AG04450 (cell line): ENCODE results near the gene SPTBN5. TPM values are rescaled to one million over a fixed set of nuclear protein-coding genes. Genes with fewer than 3 reads are reported as not detected.

Experiments used
- CTCF ChIA-PET: fragments of 300-600, 350-600 bp; formaldehyde crosslinking; extraction: SDS; loops from one replicate; lab custom pipeline; 2022; ENCODE audit warnings: antibody characterized with exemption, inconsistent platforms; lab: Charles Lee
- POLR2A ChIA-PET: fragments of 350-600 bp; formaldehyde crosslinking; extraction: SDS; loops from one replicate; lab custom pipeline; 2021; ENCODE audit warnings: antibody characterized with exemption, inconsistent platforms; lab: Yijun Ruan, JAX
- DNase-seq: peaks from one replicate; pipeline ENCODE4 v3.0.0-alpha.2; 2011; ENCODE audit warnings: low read depth, low spot score
- H3K27ac ChIP-seq: one replicate; pipeline ENCODE4 v1.5.1; 2012; ENCODE audit warnings: low read depth, low read length, control low read depth
- H3K27me3 ChIP-seq: one replicate; pipeline ENCODE4 v1.6.0; 2012; ENCODE audit warnings: low read length; ENCODE audit not compliant: control insufficient read depth, insufficient read depth
- H3K4me3 ChIP-seq: 2 replicates; pipeline ENCODE4 v1.5.1; 2011; ENCODE audit warnings: mild to moderate bottlenecking, low read depth, low read length, control low read depth
- H3K9me3 ChIP-seq: 2 replicates; pipeline ENCODE4 v1.5.1; 2012; ENCODE audit warnings: low read length; ENCODE audit not compliant: control insufficient read depth, insufficient read depth
- polyA plus RNA-seq: library from polyadenylated mRNA; depleted of rRNA; stranded (reverse); fragments of >200 nt; gene quantifications from 2 replicates; pipeline ENCODE4 v1.2.3, GENCODE V29; 2011
- TF ChIP-seq, protein P1 (sequence below): IDR thresholded peaks from 2 replicates; pipeline ENCODE4 v1.5.1; 2011; ENCODE audit warnings: low read depth, low read length, control low read depth, inconsistent platforms

Gene SPTBN5
- polyA plus RNA-seq, 1 experiment, result 0.14 TPM

GRCh38 chr15:41881920-41882688 lies 11.7 kb downstream of the SPTBN5 start:
- POLR2A ChIA-PET, result no interaction called here
- TF ChIP-seq, protein P1, sequence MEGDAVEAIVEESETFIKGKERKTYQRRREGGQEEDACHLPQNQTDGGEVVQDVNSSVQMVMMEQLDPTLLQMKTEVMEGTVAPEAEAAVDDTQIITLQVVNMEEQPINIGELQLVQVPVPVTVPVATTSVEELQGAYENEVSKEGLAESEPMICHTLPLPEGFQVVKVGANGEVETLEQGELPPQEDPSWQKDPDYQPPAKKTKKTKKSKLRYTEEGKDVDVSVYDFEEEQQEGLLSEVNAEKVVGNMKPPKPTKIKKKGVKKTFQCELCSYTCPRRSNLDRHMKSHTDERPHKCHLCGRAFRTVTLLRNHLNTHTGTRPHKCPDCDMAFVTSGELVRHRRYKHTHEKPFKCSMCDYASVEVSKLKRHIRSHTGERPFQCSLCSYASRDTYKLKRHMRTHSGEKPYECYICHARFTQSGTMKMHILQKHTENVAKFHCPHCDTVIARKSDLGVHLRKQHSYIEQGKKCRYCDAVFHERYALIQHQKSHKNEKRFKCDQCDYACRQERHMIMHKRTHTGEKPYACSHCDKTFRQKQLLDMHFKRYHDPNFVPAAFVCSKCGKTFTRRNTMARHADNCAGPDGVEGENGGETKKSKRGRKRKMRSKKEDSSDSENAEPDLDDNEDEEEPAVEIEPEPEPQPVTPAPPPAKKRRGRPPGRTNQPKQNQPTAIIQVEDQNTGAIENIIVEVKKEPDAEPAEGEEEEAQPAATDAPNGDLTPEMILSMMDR, result no peak
- CTCF ChIA-PET, result interaction anchor here (1.9 kb wide), 1 partner anchor 23 kb away, joined by 5 read pairs; no protein-coding TSS in a partner anchor
- no peak overlapping the region for H3K4me3 ChIP-seq
- H3K27me3 ChIP-seq, result peaks cover 28% of the 10 kb centered on the region
- DNase-seq, result no peak
- no peak overlapping the region for H3K27ac ChIP-seq
- H3K9me3 ChIP-seq, result no peaks in the 10 kb centered on the region; the same call in 1 of the 2 replicates

GRCh38 chr15:41881550-41881919 lies 12.3 kb downstream of the SPTBN5 start:
- Histone ChIP-seq H3K9me3 (no peaks in the 10 kb centered on the region; the same call in 1 of the 2 replicates), H3K27ac (no peak overlapping the region), H3K4me3 (no peak overlapping the region), H3K27me3 (peaks cover 28% of the 10 kb centered on the region)
- ChIA-PET CTCF (no interaction called here), POLR2A (no interaction called here)
- TF ChIP-seq, protein P1, result no peak
- DNase-seq, result no peak

DNA sequence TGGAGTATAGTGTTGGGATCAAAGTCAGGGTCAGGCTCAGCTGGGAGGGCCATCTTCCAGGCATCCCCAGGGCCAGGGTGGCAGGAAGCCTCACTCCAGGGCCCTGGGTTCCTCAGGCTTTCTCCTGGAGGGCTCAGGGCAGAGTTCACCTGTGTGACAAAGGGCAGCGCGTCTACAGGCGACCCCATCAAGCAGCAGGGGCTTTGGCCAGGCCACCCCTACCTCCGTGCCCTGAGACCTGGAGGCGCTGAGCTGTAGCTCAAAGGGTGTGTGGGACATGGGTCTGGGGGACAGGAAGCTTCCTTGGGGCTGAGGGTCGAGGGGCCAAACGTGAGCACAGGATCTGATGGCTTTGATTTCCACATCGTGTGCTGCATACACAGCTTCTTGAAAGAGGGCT lies 12.8 kb downstream of the SPTBN5 start:
- CTCF ChIA-PET, result interaction anchor here (1.7 kb wide), 1 partner anchor 24 kb away, joined by 8 read pairs; no protein-coding TSS in a partner anchor
- Histone ChIP-seq H3K27ac (no peak overlapping the region), H3K9me3 (no peaks in the 10 kb centered on the region; the same call in 1 of the 2 replicates), H3K4me3 (no peak overlapping the region), H3K27me3 (peaks cover 28% of the 10 kb centered on the region)
- POLR2A ChIA-PET, result no interaction called here
- TF ChIP-seq, protein P1, result no peak
- no peak for DNase-seq

GRCh38 chr15:41880156-41880877 lies 13.5 kb downstream of the SPTBN5 start:
- no peak for DNase-seq
- H3K4me3 ChIP-seq, result no peak overlapping the region
- POLR2A ChIA-PET, result no interaction called here
- TF ChIP-seq, protein P1, result no peak
- no peaks in the 10 kb centered on the region; the same call in 1 of the 2 replicates for H3K9me3 ChIP-seq
- no peak overlapping the region for H3K27ac ChIP-seq
- CTCF ChIA-PET, result interaction anchor here (1.7 kb wide), 1 partner anchor 25 kb away, joined by 8 read pairs; no protein-coding TSS in a partner anchor
- peaks cover 28% of the 10 kb centered on the region for H3K27me3 ChIP-seq
